Mucosa of rectum (tissue), 2 donors: ENCODE measurements around the gene FCMR.

Experiments used
- H3K27ac ChIP-seq, 2 donors: one replicate each; pipeline ENCODE4 v1.7.0; 2013; ENCODE audit warnings: inconsistent platforms in 2 of 2, low read depth in 2 of 2, low read length in 2 of 2
- H3K27me3 ChIP-seq, 2 donors: one replicate each; pipeline ENCODE4 v1.7.0; 2013; ENCODE audit warnings: low read length in 2 of 2; ENCODE audit not compliant: control insufficient read depth in 2 of 2, insufficient read depth in 2 of 2
- H3K36me3 ChIP-seq, 2 donors: one replicate each; pipeline ENCODE4 v1.7.0; 2013; ENCODE audit warnings: low read length in 2 of 2; ENCODE audit not compliant: control insufficient read depth in 2 of 2, insufficient read depth in 2 of 2
- H3K4me1 ChIP-seq, 2 donors: one replicate each; pipeline ENCODE4 v1.7.0; 2013; ENCODE audit warnings: low read length in 2 of 2, mild to moderate bottlenecking in 1 of 2; ENCODE audit not compliant: control insufficient read depth in 2 of 2, insufficient read depth in 2 of 2
- H3K4me3 ChIP-seq, 2 donors: one replicate each; pipeline ENCODE4 v1.7.0; 2013; ENCODE audit warnings: low read length in 2 of 2
- H3K9ac ChIP-seq, 2 donors: one replicate each; pipeline ENCODE4 v1.7.0; 2013; ENCODE audit warnings: low read length in 2 of 2, low read depth in 1 of 2, mild to moderate bottlenecking in 1 of 2
- H3K9me3 ChIP-seq, 2 donors: one replicate each; pipeline ENCODE4 v1.7.0; 2013; ENCODE audit warnings: low read length in 2 of 2; ENCODE audit not compliant: control insufficient read depth in 2 of 2
- donor health status: healthy.
- donor health status: Normal muscosa, but diverticular disease.

Gene FCMR

DNA sequence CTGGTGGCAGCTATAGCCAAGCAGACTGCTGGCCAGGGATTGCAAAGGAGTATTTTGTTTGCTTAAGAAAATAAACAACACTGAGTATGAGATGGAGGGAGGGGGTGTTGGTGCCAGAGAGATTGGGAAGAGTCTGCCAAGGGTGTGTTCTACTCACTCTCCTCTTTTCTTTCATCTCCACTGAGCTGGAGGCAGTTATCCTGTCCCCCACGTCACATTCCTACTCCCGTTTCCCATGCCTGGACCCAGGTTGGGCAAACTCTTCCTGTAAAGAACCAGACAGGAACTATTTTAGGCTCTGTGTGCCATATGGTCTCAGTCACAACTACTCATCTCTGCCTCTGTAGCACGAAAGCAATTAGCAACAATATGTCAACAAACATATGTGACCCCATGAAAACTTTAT is 25.9 kb downstream of the FCMR start:
- Histone ChIP-seq H3K4me3 (no peak overlapping the region), H3K9me3 (no peaks in the 10 kb centered on the region), H3K27ac (no peak overlapping the region), H3K36me3 (no peaks in the 10 kb centered on the region), H3K9ac (no peak overlapping the region), H3K4me1 (peaks cover 0 to 5% of the 10 kb centered on the region in 2 donors), H3K27me3 (peaks cover 0 to 2% of the 10 kb centered on the region in 2 donors)

DNA sequence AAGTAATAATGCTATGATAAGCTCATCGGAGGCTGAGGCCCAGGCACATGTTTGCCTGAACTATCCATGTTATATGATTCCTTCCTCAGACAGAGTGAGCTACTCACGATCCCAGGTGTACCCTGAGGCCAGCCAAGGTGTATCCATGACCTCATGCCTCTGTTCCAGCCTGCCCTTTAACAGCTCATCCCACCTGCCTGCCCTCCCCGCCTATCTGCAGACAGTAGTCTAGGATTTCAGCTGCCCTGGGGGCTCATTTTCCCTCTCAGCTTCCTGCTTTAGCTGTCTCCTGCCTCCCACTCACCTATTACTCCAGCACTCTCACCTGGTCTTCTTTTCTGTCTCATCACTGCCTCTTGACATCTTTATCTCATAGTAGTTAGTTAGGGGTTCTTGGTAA is 26.4 kb downstream of the FCMR start:
- Histone ChIP-seq H3K4me1 (peaks cover 0 to 5% of the 10 kb centered on the region in 2 donors), H3K36me3 (no peaks in the 10 kb centered on the region), H3K9me3 (no peaks in the 10 kb centered on the region), H3K4me3 (no peak overlapping the region), H3K9ac (no peak overlapping the region), H3K27ac (no peak overlapping the region), H3K27me3 (peaks cover 0 to 2% of the 10 kb centered on the region in 2 donors)

DNA sequence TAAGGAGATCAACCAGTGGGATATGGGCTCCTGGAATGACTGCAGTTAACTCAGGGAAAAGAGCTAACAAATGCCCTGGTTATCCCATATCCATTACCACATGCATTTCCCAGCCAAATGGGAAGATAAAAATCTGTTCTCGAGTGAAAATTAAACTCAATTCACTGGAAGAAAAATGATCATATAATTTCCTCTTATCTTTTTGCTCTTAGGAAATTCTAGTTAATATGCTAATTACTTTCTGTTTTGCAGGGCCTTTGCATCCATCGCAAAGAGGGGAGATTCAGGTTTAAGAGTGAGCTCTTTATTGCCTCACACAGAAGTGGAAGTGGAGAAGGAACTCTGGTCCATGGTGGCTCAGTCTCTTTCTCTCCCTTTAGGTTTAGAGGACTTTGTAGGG is 28.4 kb downstream of the FCMR start:
- H3K9me3 ChIP-seq: no peaks in the 10 kb centered on the region
- H3K9ac ChIP-seq: no peak overlapping the region
- no peaks in the 10 kb centered on the region for H3K36me3 ChIP-seq
- H3K27me3 ChIP-seq: peaks cover 2% of the 10 kb centered on the region in 2 donors
- peaks cover 0 to 5% of the 10 kb centered on the region in 2 donors for H3K4me1 ChIP-seq
- H3K4me3 ChIP-seq: no peak overlapping the region
- no peak overlapping the region for H3K27ac ChIP-seq

DNA sequence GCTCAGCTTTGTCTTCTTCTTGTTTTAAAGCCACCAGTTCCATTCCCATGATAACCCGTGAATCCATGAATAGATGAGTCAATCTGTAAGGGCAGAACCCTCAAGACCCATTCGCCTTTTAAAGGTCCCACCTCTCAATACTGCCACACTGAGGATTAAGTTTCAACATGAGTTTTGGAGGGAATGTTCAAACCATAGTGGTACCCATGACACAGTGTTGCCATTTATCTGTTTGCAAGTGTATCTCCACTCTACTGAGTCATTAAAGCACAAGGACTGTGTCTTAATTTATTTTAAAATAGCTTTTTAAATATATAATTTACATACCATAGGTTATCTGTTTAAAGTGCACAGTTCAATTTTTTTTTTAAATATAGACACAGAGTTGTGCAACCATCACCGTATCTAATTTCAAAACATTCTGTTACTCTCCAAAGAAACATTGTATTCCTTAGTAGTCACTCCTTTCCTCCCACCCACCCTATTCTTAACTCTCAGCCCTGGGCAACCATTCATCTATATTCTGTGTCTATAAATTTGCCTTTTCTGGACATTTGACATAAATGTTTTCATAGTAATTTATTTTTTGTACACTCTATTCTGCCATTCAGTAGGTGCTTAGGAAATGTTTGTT is 29.3 kb downstream of the FCMR start:
- Histone ChIP-seq H3K27ac (no peak overlapping the region), H3K36me3 (no peaks in the 10 kb centered on the region), H3K4me3 (no peak overlapping the region), H3K9ac (no peak overlapping the region), H3K9me3 (no peaks in the 10 kb centered on the region), H3K4me1 (peaks cover 0 to 5% of the 10 kb centered on the region in 2 donors), H3K27me3 (peaks cover 2% of the 10 kb centered on the region in 2 donors)

DNA sequence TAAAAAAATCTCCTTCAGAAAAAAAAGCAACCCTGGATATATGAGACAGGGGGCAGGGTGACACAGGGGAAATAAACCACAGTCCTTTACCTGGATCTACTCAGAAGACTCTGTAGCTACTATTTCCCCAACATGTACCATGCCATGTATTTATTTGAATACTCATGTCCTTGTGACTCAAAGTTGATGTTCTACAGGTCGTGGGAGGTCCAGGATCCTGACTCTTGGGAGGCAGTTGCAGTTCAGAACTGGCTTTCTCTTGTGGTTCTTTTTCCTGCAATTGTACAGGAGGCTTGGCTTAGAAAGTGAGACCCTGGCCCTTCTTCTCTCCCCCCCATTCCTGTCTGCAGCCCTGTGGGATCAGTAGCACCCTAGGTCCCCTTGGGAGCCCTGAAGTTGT is 30.3 kb downstream of the FCMR start:
- Histone ChIP-seq H3K9ac (no peak overlapping the region), H3K4me3 (no peak overlapping the region), H3K4me1 (peaks cover 0 to 4% of the 10 kb centered on the region in 2 donors), H3K36me3 (no peaks in the 10 kb centered on the region), H3K27ac (no peak overlapping the region), H3K27me3 (peaks cover 2% of the 10 kb centered on the region in 2 donors), H3K9me3 (no peaks in the 10 kb centered on the region)

DNA sequence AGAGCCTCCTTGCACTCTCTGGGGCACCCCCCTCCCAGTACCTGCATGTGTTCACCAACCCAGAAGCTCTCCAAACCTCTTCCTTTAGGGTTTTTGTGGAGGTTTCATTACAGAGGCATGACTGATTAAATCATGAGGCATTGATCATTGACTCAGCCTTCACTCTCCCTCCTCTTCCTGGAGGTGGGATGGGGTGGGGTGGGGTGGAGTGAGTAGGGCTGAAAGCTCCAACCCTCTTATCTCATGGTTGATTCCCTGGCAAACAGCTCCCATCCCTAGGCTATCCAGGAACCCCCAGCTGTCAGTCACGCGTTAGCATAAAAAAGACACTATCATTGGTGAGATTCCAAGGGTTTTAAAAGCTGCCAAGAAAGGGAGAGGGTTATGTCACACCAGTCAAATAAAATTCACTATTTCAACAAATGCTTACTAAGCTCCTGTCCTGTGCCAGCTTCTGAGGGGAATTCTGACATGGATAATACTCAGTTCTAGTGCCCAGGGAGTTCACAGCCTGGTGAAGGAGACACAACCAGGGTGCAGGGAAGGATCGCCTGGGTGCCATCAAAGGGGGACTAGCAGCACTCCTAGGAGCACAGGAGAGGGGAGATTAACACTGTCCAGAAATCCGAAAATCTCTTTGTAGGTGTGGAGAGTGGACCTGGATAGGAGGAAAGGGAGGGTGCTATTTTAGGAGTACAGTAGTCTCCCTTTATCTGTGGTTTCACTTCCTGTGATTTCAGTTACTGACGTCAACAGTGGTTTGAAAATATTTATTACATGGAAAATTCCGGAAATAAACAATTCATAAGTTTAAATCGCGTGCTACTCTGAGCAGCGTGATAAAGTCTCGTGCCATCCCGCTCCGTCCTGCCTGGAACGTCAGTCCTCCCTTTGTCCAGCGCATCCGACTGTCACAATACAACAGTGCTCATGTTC is 31.3 kb downstream of the FCMR start:
- peaks cover 2 to 4% of the 10 kb centered on the region in 2 donors for H3K27me3 ChIP-seq
- no peaks in the 10 kb centered on the region for H3K9me3 ChIP-seq
- H3K4me3 ChIP-seq: no peak overlapping the region
- H3K27ac ChIP-seq: no peak overlapping the region
- H3K36me3 ChIP-seq: no peaks in the 10 kb centered on the region
- no peaks in the 10 kb centered on the region for H3K4me1 ChIP-seq
- no peak overlapping the region for H3K9ac ChIP-seq

DNA sequence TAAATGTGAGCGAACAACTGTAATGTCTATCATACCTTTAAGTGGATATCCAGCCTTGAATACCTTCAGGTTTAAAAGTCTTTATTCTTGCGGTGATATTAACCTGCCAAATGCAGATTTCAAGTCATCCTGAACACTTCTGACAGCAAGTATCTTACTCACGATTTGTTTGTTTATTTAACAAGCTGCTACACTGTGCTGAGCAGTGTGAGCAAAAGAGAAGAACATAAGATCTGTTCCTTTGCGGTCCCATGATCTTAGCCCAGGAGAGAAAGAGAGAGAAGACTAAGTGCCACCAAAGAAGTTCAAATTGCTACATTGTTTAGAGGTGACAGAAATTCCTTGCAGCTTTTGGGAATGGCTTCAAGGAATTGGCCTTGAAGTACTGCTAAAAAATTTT is 34.0 kb downstream of the FCMR start:
- Histone ChIP-seq H3K27me3 (peaks cover 5 to 7% of the 10 kb centered on the region in 2 donors), H3K9me3 (no peaks in the 10 kb centered on the region), H3K9ac (no peak overlapping the region), H3K36me3 (no peaks in the 10 kb centered on the region), H3K4me1 (no peaks in the 10 kb centered on the region), H3K4me3 (no peak overlapping the region), H3K27ac (no peak overlapping the region)

DNA sequence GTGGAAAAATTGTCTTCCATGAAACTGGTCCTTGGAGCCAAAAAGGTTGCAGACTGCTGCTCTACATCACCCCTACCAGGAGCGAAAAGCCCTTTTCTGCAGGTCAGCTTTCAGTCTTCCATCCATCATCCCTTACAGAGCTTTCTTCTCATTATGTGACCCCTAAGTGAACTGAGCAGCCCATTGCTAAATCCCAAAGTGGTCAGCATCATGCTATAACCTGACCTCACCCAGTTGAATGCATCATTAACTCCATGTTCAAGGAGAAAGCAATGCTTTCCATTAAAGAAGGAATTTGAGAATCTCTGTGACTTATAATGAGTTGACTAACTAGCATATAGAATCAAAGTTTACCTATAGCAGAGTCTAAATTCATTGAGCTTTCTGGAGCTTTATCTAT is 34.9 kb downstream of the FCMR start:
- H3K9ac ChIP-seq: no peak overlapping the region
- peaks cover 5 to 6% of the 10 kb centered on the region in 2 donors for H3K27me3 ChIP-seq
- no peak overlapping the region for H3K27ac ChIP-seq
- H3K4me1 ChIP-seq: no peaks in the 10 kb centered on the region
- no peak overlapping the region for H3K4me3 ChIP-seq
- no peaks in the 10 kb centered on the region for H3K36me3 ChIP-seq
- H3K9me3 ChIP-seq: no peaks in the 10 kb centered on the region

DNA sequence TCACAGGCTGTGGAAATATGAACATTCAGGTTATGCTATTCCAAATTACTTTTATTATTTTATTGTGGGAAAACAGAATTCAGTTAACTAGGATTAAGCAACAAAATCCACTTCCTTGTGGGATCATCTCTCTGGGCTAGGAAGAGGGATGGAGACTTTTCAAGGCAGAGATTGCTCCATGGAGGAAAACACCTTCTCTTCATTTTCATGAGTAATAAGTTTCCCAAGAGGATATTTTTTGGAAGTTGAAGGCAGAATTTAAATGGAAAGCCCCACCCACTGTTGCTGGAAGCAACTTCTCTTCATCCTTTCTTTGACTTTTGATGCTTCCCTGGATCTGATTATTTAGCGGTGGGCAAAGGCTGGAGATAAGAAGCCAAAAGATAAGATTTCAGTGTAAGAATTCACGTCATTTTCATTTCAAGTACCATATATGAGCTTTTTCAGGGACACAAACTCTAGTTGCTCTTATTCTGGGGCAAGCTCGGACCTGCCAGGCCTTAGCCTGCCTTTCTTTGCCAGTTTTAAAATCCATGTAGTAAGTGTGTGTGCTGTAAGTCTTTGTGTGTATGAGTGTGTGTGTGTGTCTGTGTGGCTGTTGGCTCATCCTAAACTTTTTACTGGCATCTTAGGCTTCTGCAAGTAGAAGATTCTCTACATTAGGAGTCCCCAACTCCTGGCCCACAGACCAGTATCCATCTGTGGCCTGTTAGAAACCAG is 36.2 kb downstream of the FCMR start:
- H3K27me3 ChIP-seq: peaks cover 5% of the 10 kb centered on the region in 2 donors
- H3K27ac ChIP-seq: no peak overlapping the region
- H3K4me1 ChIP-seq: no peaks in the 10 kb centered on the region
- no peak overlapping the region for H3K9ac ChIP-seq
- H3K4me3 ChIP-seq: no peak overlapping the region
- no peaks in the 10 kb centered on the region for H3K9me3 ChIP-seq
- no peaks in the 10 kb centered on the region for H3K36me3 ChIP-seq

DNA sequence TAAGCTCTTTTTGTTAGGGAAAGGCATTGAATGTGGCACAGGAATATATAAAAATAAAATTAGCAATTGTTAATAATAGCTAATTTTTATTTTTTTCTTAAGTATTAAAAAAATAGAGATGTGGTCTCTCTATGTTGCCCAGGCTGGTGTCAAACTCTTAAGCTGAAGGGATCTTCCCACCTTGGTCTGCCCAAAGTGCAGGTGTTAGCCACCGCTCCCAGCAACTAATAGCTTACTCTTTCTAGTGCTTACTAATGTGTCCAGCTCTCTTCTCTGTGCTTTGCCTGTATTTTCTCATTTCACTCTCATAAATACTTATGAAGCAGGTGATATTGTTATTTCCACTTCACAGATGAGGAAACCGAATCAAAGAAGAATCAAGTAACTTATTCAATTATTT is 37.9 kb downstream of the FCMR start:
- Histone ChIP-seq H3K27me3 (peaks cover 3 to 5% of the 10 kb centered on the region in 2 donors), H3K4me1 (no peaks in the 10 kb centered on the region), H3K9ac (no peak overlapping the region)

More for the DNA sequence above, 37.9 kb downstream of the FCMR start:
- Histone ChIP-seq H3K9me3 (no peaks in the 10 kb centered on the region), H3K27ac (no peak overlapping the region), H3K4me3 (no peak overlapping the region), H3K36me3 (no peaks in the 10 kb centered on the region)
